ENCODE data around the gene MORF4L2.
"Not testable (repeated sequence)": the region's sequence is repeated elsewhere in the genome, so short reads cannot be mapped to it uniquely, and the experiment has no call there.

MORF4L2 gene

GRCh38 chrX:103678199-103678993, 8.1 kb downstream of the MORF4L2 start:
- no peak for FAIRE-seq

- FAIRE-seq, result no peak
These were observed 11.7 kb downstream of the MORF4L2 start for GRCh38 chrX:103674531-103675454.

- no peak for FAIRE-seq
These were observed 16.8 kb downstream of the MORF4L2 start for GRCh38 chrX:103669745-103670144.

- FAIRE-seq, result no peak
These were observed 20.0 kb downstream of the MORF4L2 start for GRCh38 chrX:103666202-103667107.

GRCh38 chrX:103663981-103664762, 22.3 kb downstream of the MORF4L2 start:
- FAIRE-seq, result no peak

GRCh38 chrX:103659460-103659859, 27.0 kb downstream of the MORF4L2 start:
- not testable (repeated sequence) for FAIRE-seq

GRCh38 chrX:103658681-103659433, 27.6 kb downstream of the MORF4L2 start:
- no peak for FAIRE-seq

GRCh38 chrX:103657066-103657465, 29.4 kb downstream of the MORF4L2 start:
- not testable (repeated sequence) for FAIRE-seq

- FAIRE-seq, result no peak
These were observed 29.9 kb downstream of the MORF4L2 start for GRCh38 chrX:103656617-103657016.

- not testable (repeated sequence) for FAIRE-seq
These were observed 31.1 kb downstream of the MORF4L2 start for GRCh38 chrX:103655230-103656000.

- FAIRE-seq, result no peak
These were observed 35.2 kb downstream of the MORF4L2 start for GRCh38 chrX:103651151-103651773.

GRCh38 chrX:103647630-103648029, 38.9 kb downstream of the MORF4L2 start:
- no peak for FAIRE-seq

- no peak for FAIRE-seq
These were observed 42.4 kb downstream of the MORF4L2 start for GRCh38 chrX:103644125-103644524.

GRCh38 chrX:103640401-103641155, 45.9 kb downstream of the MORF4L2 start:
- FAIRE-seq, result no peak

GRCh38 chrX:103638479-103639346, 47.8 kb downstream of the MORF4L2 start:
- not testable (repeated sequence) for FAIRE-seq

GRCh38 chrX:103637604-103638338, 48.7 kb downstream of the MORF4L2 start:
- FAIRE-seq, result no peak

GRCh38 chrX:103635436-103635835, 51.1 kb downstream of the MORF4L2 start:
- FAIRE-seq, result no peak

Measured in A204.1 (cell line).